Right cardiac atrium (tissue), 5 donors: ENCODE results near the gene CMBL. TPM values are rescaled to one million over a fixed set of nuclear protein-coding genes. Genes with fewer than 3 reads are reported as not detected.
A peak's percentile ranks its signal among the peaks of the same experiment; 100 is the strongest.
"Not testable (repeated sequence)": the region's sequence is repeated elsewhere in the genome, so short reads cannot be mapped to it uniquely, and the experiment has no call there.

Experiments used
- ATAC-seq, 2 donors: fragments of 200-7000 bp; cut with Tn5 transposase; one replicate each; pipeline versions ENCODE4 v1.8.0 to v1.9.1; 2020; ENCODE audit warnings: moderate library complexity in 2 of 2, mild to moderate bottlenecking in 1 of 2
- DNase-seq, 3 donors: peaks; one replicate each; pipeline ENCODE4 v3.0.0-alpha.2; 2020
- H3K27ac ChIP-seq: one replicate; pipeline ENCODE4 v1.5.1; 2013; ENCODE audit warnings: mild to moderate bottlenecking, low read length, control low read depth, moderate library complexity
- H3K27me3 ChIP-seq: one replicate; pipeline ENCODE4 v1.6.1; 2013; ENCODE audit not compliant: control insufficient read depth, insufficient read depth
- H3K4me1 ChIP-seq: one replicate; pipeline ENCODE4 v1.6.1; 2013; ENCODE audit warnings: low read length; ENCODE audit not compliant: control insufficient read depth, insufficient read depth
- H3K4me3 ChIP-seq: one replicate; pipeline ENCODE4 v1.5.1; 2013; ENCODE audit warnings: low read length, control low read depth
- H3K9me3 ChIP-seq: one replicate; pipeline ENCODE4 v1.6.1; 2013; ENCODE audit warnings: low read length; ENCODE audit not compliant: control insufficient read depth
- WGBS: extraction: QIAGEN DNeasy Blood & Tissue Kit; methylation state at CpG from one replicate; pipeline ENCODE4 v1.1.7; 2013; 5-methylcytosine and 5-hydroxymethylcytosine counted together
- intact Hi-C, 4 donors: fragments of 100-400 bp; cut with DNase I; formaldehyde crosslinking; loops; one replicate each; pipeline versions ENCODE4 v1.11.0 to v1.14.0; 2022 to 2023
- polyA plus RNA-seq: library from polyadenylated mRNA; stranded (reverse); fragments of 200-250 nt; gene quantifications from one replicate; pipeline ENCODE4 v1.2.3, GENCODE V29; 2013
- total RNA-seq, 4 donors: library from RNA; stranded (reverse); fragmentation: NEBNext Ultra II Directional; extraction: Animal tissue kit (Norgen Biotek cat#: 25700); gene quantifications; one replicate each; pipeline ENCODE4 v1.2.1, GENCODE V29; 2021
- donor health status: healthy with polysubstance abuse.
- donor health status: DM: no; HTN: yes; CAD: no.
- donor health status: DM: no; HTN: no; CAD: no.
- donor health status: DM: no; HTN: yes; CAD: no; lungs with severe emphysema.
- donor health status: DM: yes; HTN: yes; CAD: no.

Gene CMBL
- total and polyA plus RNA-seq, 5 donors, result 30.2 to 55.3 (median 46.8) TPM

DNA sequence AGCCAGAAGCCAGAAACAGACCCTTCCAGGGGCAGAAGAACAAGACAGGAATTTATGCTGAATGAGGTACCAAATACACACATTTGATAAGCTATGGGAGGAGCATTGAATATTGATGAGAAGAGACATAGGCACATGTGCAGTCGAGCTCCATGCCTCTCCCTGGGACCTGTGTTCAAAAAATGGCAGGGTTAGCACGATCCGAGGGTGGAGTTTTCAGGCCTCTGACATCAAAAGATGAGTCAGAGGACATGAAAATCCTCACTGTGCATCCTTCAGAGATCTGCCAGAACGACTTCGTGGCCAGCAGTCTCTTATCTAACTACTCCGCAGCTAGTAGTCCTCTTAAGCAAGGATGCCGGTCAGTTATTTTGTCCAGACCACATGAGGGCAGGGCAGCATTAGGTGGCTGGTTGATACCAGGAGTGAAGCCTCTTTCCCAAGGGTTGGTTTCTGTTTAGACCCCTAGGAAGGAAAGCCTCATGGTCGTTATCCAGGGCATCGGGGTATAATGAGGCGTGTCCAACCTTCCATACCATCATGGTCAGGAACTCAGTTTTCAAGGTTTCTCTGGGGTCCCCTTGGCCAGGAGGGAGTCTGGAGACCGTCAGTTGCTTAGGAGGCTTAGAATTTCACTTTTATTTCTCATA lies 11.6 kb upstream of the CMBL start:
- Histone ChIP-seq H3K27me3 (no peaks in the 10 kb centered on the region), H3K4me3 (no peak overlapping the region), H3K27ac (no peak overlapping the region), H3K9me3 (peaks cover 12% of the 10 kb centered on the region), H3K4me1 (no peaks in the 10 kb centered on the region)
- WGBS, result 62% methylated on average over 11 of the region's 11 CpGs
- intact Hi-C loops, result no loop called here
- no peak for DNase-seq
- ATAC-seq, result peak; percentile 32 to 63

DNA sequence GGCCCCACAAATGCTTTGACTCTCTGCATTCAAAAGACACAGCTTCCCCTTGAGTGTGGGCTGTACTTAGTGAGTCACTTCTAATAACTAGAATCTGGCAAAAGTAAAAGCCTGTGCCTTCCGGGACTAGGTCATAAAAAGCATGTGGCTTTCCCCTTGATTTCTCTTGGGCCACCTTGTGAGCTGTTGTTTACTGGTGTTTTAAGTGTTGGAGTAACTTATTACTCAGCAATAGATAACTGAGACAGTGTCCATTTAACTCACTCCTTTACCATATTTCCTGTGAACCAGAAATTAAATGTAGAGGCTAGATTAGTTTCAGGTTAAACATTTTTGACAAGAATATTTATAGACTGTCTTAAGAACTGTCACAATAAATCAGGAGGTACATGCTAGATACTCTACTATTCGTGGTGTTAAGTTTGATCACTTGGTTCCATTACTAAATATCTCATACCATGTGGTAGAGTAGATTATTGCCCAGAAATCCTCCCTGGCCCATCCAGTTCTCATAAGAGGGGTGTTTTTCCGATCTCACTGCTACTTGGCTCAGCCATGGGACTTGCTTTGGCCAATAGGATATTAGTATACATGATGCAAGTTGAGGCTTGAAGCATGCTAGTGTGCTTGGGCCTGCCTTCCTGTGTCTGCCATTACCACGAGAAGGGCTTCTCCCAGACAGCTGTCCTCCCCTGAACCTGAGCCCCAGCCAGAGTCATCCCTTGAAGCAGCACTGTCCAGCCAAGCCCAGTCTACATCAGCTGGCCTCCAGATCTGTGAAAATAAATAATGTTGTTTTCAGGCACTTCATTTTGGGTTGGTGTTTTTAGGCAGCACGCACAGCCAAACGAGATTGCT lies 10.4 kb upstream of the CMBL start:
- Histone ChIP-seq H3K4me3 (no peak overlapping the region), H3K4me1 (no peaks in the 10 kb centered on the region), H3K9me3 (peaks cover 8% of the 10 kb centered on the region), H3K27ac (no peak overlapping the region), H3K27me3 (no peaks in the 10 kb centered on the region)
- ATAC-seq, result no peak
- intact Hi-C loops, result no loop called here
- DNase-seq, result no peak
- WGBS, result 81% methylated on average over 6 of the region's 6 CpGs

GRCh38 chr5:10315824-10316509 lies 8.3 kb upstream of the CMBL start:
- no peak for ATAC-seq
- intact Hi-C loops, result no loop called here
- H3K27ac ChIP-seq, result no peak overlapping the region

GRCh38 chr5:10315201-10315600 lies 7.5 kb upstream of the CMBL start:
- H3K27ac ChIP-seq, result no peak overlapping the region
- peaks cover 8% of the 10 kb centered on the region for H3K9me3 ChIP-seq
- 77% methylated on average over 5 of the region's 5 CpGs for WGBS
- peak in 1 of 2 donors; percentile 22 for ATAC-seq
- intact Hi-C loops, result no loop called here
- H3K27me3 ChIP-seq, result no peaks in the 10 kb centered on the region
- no peaks in the 10 kb centered on the region for H3K4me1 ChIP-seq
- H3K4me3 ChIP-seq, result no peak overlapping the region
- DNase-seq, result no peak

More at GRCh38 chr5:10315824-10316509, 8.3 kb upstream of the CMBL start:
- H3K4me1 ChIP-seq, result no peaks in the 10 kb centered on the region
- 93% methylated on average over 15 of the region's 15 CpGs for WGBS
- H3K4me3 ChIP-seq, result no peak overlapping the region
- H3K9me3 ChIP-seq, result peaks cover 8% of the 10 kb centered on the region
- DNase-seq, result no peak
- H3K27me3 ChIP-seq, result no peaks in the 10 kb centered on the region

GRCh38 chr5:10311595-10312425 lies 4.1 kb upstream of the CMBL start:
- no peaks in the 10 kb centered on the region for H3K4me1 ChIP-seq
- H3K9me3 ChIP-seq, result peaks cover 2% of the 10 kb centered on the region
- H3K27me3 ChIP-seq, result no peaks in the 10 kb centered on the region
- ATAC-seq (no peak), DNase-seq (no peak)
- intact Hi-C loops, result no loop called here
- 60% methylated on average over 10 of the region's 10 CpGs for WGBS
- H3K4me3 ChIP-seq, result no peak overlapping the region
- no peak overlapping the region for H3K27ac ChIP-seq

- intact Hi-C loops, H3K27ac ChIP-seq, ATAC-seq, DNase-seq, H3K9me3 ChIP-seq, H3K27me3 ChIP-seq, H3K4me3 ChIP-seq, H3K4me1 ChIP-seq: not testable (repeated sequence)
- 77% methylated on average over 8 of the region's 8 CpGs for WGBS
Observed at GRCh38 chr5:10310835-10311570, 3.3 kb upstream of the CMBL start.

DNA sequence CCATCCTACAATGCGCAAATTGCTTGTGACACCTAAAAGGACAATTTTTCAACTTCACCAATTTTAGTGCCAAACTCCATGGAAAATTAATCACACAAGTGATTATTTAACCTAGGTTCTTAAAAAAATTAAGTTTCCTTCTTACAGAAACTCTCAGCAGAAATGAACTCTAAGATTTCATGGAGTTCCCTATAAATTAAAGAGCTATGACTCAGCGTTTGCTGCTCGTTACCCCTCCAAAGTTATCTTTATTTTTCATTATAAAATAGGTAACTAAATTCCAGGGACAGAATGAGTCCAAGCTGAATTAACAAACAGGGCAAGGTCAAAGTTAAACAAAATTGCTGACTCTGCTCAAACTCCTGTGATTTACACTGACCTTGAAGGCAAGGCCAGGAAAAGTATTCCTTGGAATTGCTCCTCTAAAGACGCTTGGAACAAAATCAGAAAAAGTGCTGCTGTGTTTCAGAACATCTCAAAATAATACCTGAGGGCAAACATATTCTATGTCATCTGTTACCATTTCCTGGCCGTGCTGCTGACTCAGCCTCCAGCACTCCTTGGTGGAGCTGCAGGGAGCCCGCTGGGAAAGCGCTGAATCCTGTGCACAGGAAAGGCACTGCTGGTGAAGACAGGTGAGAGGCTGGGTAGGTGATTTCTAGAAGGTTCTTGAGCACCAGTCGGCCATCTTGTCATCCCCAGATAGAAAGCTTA lies 2.5 kb upstream of the CMBL start:
- H3K4me3 ChIP-seq, result no peak overlapping the region
- H3K27ac ChIP-seq, result no peak overlapping the region
- 81% methylated on average over 8 of the region's 8 CpGs for WGBS
- ATAC-seq (no peak), DNase-seq (no peak)
- peaks cover 2% of the 10 kb centered on the region for H3K9me3 ChIP-seq
- H3K27me3 ChIP-seq, result no peaks in the 10 kb centered on the region
- H3K4me1 ChIP-seq, result no peaks in the 10 kb centered on the region
- intact Hi-C loops, result no loop called here

GRCh38 chr5:10308844-10309243 lies 1.1 kb upstream of the CMBL start:
- intact Hi-C loops, result no loop called here
- WGBS, result 79% methylated on average over 6 of the region's 6 CpGs

DNA sequence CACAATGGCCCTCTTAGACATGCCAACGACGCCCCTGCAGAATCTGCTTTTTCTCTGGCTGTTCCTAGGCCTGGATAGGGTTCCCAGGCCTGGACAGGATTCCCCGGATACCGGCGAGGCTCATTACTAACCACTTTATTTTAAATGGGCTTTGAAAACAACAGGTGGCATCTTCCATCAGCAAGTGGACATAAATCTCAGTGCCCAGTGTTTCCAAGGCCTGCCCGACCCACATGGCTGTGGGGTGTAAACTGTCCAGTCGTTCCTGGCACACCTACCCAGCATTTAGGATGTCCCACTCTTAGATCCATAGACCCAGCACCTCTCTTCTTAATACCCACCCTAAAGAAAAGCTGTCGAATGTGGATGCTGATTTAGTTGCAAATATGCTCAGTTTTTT lies 896 bp downstream of the CMBL start:
- ATAC-seq, result no peak
- Histone ChIP-seq H3K27ac (peak overlapping the region; percentile 61), H3K27me3 (no peaks in the 10 kb centered on the region), H3K4me3 (peak overlapping the region; percentile 58), H3K9me3 (peaks cover 2% of the 10 kb centered on the region), H3K4me1 (no peaks in the 10 kb centered on the region)
- WGBS, result 42% methylated on average over 8 of the region's 8 CpGs
- DNase-seq, result no peak
- intact Hi-C loops, result no loop called here

More at GRCh38 chr5:10308844-10309243, 1.1 kb upstream of the CMBL start:
- ATAC-seq, result no peak
- Histone ChIP-seq H3K4me1 (no peaks in the 10 kb centered on the region), H3K9me3 (peaks cover 2% of the 10 kb centered on the region), H3K27ac (no peak overlapping the region), H3K27me3 (no peaks in the 10 kb centered on the region), H3K4me3 (no peak overlapping the region)
- DNase-seq, result no peak
